Measurements from ENCODE around the gene ANO10. TPM values are rescaled to one million over a fixed set of nuclear protein-coding genes. Genes with fewer than 3 reads are reported as not detected.

ANO10 gene
- total RNA-seq, 1 experiment from 2014 or later = 32.6 TPM

DNA sequence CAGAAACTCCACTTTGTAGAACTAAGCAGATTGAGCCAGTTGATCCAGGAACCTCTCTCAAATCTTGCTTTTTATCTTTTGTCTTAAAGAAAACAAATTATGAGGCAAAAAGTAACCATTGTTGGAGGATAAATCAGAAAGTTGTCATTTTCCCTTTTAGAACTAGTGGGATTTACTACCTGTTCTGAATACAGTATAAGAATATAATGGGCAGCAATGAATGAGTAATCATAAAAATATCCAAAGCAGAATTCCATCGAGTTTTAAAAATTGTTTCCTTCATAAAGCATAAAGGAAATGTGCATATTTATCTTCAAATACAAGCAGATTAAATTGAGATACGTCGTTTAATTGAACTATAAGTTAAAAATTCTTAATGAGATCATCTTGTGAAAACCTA is 15.9 kb upstream of the ANO10 start:
- no peaks in the 10 kb centered on the region for H4K20me1 ChIP-seq (ENCODE audit: insufficient read depth)
- intact Hi-C loops (cut with micrococcal nuclease; ENCODE audit: unreplicated experiment) = loop anchor here (1.0 to 10.0 kb wide), 6 partner anchors 53 to 561 kb away; partner anchors contain the start of gene ABHD5
- no peaks in the 10 kb centered on the region for H3K9me3 ChIP-seq (ENCODE audit: insufficient read depth, low read depth)
- no peaks in the 10 kb centered on the region for H3K79me2 ChIP-seq (ENCODE audit: low read depth)
- no peak for DNase-seq
- no TSS peak for BruUV-seq (replicated peaks)
- H3K27ac ChIP-seq = peak overlapping the region; percentile 78; the same call in 1 of the 2 replicates
- ChIA-PET CTCF (no interaction called here), POLR2A (ENCODE audit: unreplicated experiment) (no interaction called here)
- no peak for TF ChIP-seq EZH2 (IDR thresholded peaks at IDR 0.05; ENCODE audit: low read depth)
- TF ChIP-seq, protein P1, sequence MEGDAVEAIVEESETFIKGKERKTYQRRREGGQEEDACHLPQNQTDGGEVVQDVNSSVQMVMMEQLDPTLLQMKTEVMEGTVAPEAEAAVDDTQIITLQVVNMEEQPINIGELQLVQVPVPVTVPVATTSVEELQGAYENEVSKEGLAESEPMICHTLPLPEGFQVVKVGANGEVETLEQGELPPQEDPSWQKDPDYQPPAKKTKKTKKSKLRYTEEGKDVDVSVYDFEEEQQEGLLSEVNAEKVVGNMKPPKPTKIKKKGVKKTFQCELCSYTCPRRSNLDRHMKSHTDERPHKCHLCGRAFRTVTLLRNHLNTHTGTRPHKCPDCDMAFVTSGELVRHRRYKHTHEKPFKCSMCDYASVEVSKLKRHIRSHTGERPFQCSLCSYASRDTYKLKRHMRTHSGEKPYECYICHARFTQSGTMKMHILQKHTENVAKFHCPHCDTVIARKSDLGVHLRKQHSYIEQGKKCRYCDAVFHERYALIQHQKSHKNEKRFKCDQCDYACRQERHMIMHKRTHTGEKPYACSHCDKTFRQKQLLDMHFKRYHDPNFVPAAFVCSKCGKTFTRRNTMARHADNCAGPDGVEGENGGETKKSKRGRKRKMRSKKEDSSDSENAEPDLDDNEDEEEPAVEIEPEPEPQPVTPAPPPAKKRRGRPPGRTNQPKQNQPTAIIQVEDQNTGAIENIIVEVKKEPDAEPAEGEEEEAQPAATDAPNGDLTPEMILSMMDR (conservative IDR thresholded peaks at IDR 0.05) = no peak
- H2AFZ ChIP-seq = no peak overlapping the region
- H3K36me3 ChIP-seq (ENCODE audit: low read depth) = no peaks in the 10 kb centered on the region
- no peak overlapping the region for H3K4me3 ChIP-seq
- H3K9me2 ChIP-seq (ENCODE audit: insufficient read depth) = no peaks in the 10 kb centered on the region
- peaks cover 31% of the 10 kb centered on the region for H3K4me1 ChIP-seq (replicated peaks; ENCODE audit: insufficient read depth)
- H3K27me3 ChIP-seq (ENCODE audit: insufficient read depth, low read depth) = no peaks in the 10 kb centered on the region
- H3F3A ChIP-seq (ENCODE audit: insufficient read depth, low read depth) = peaks cover 25% of the 10 kb centered on the region
- H3K4me2 ChIP-seq = peak overlapping the region; percentile 65; the same call in 1 of the 2 replicates

DNA sequence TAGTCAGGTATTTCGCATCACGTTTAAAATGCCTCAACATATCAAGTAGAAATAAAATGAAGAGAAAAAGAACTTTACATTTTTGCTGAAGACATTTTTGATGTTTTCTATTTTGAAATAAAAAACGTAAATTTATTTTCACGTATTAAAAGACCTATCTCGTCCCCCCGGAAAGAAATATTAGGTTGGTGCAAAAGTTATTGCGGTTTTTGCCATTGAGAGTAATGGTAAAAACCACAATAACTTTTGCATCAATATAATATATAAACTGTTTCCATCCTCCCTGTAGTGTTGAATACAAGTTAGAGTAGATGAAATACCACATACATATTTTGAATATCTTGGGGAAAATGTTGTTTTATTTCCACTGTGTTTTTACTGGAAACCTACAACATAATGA is 11.2 kb upstream of the ANO10 start:
- peak overlapping the region; percentile 74 for H3K27ac ChIP-seq
- CTCF ChIA-PET = interaction anchor here (0.7 kb wide), 1 partner anchor 11 kb away, joined by 3 read pairs; no protein-coding TSS in a partner anchor
- BruUV-seq (replicated peaks) = no TSS peak

GRCh38 chr3:43632269-43632733 is 10.5 kb upstream of the ANO10 start:
- H3K27ac ChIP-seq = peak overlapping the region; percentile 74
- POLR2A ChIA-PET (ENCODE audit: unreplicated experiment) = interaction anchor here (0.6 to 0.7 kb wide), 2 partner anchors 10 to 574 kb away, joined by 4 to 5 read pairs; partner anchors contain the start of gene ANO10
- intact Hi-C loops (cut with micrococcal nuclease; ENCODE audit: unreplicated experiment) = loop anchor here (10.0 kb wide), 2 partner anchors 242 to 362 kb away; no protein-coding TSS in a partner anchor

More for the DNA sequence above, 11.2 kb upstream of the ANO10 start:
- no peak overlapping the region for H2AFZ ChIP-seq
- no peaks in the 10 kb centered on the region for H3K36me3 ChIP-seq (ENCODE audit: low read depth)
- no peak for DNase-seq
- intact Hi-C loops (cut with micrococcal nuclease; ENCODE audit: unreplicated experiment) = loop anchor here (10.0 kb wide), 2 partner anchors 242 to 362 kb away; no protein-coding TSS in a partner anchor
- H3K4me2 ChIP-seq = no peak overlapping the region
- TF ChIP-seq, protein P1 (conservative IDR thresholded peaks at IDR 0.05) = no peak
- no peak for TF ChIP-seq EZH2 (IDR thresholded peaks at IDR 0.05; ENCODE audit: low read depth)
- H3K27me3 ChIP-seq (ENCODE audit: insufficient read depth, low read depth) = no peaks in the 10 kb centered on the region
- POLR2A ChIA-PET (ENCODE audit: unreplicated experiment) = no interaction called here
- H3K79me2 ChIP-seq (ENCODE audit: low read depth) = no peaks in the 10 kb centered on the region
- H3F3A ChIP-seq (ENCODE audit: insufficient read depth, low read depth) = peaks cover 20% of the 10 kb centered on the region
- no peaks in the 10 kb centered on the region for H3K9me3 ChIP-seq (ENCODE audit: insufficient read depth, low read depth)
- H4K20me1 ChIP-seq (ENCODE audit: insufficient read depth) = no peaks in the 10 kb centered on the region
- no peak overlapping the region for H3K4me3 ChIP-seq
- H3K9me2 ChIP-seq (ENCODE audit: insufficient read depth) = no peaks in the 10 kb centered on the region
- H3K4me1 ChIP-seq (replicated peaks; ENCODE audit: insufficient read depth) = peaks cover 23% of the 10 kb centered on the region

More at GRCh38 chr3:43632269-43632733, 10.5 kb upstream of the ANO10 start:
- H3K4me2 ChIP-seq = peak overlapping the region; percentile 40
- H3K9me2 ChIP-seq (ENCODE audit: insufficient read depth) = no peaks in the 10 kb centered on the region
- H3K36me3 ChIP-seq (ENCODE audit: low read depth) = no peaks in the 10 kb centered on the region
- H3K4me1 ChIP-seq (replicated peaks; ENCODE audit: insufficient read depth) = peaks cover 21% of the 10 kb centered on the region
- H3K9me3 ChIP-seq (ENCODE audit: insufficient read depth, low read depth) = no peaks in the 10 kb centered on the region
- H3K79me2 ChIP-seq (ENCODE audit: low read depth) = no peaks in the 10 kb centered on the region
- no TSS peak for BruUV-seq (replicated peaks)
- no peak overlapping the region for H3K4me3 ChIP-seq
- CTCF ChIA-PET = interaction anchor here (0.7 kb wide), 1 partner anchor 10 kb away, joined by 3 read pairs; no protein-coding TSS in a partner anchor
- peaks cover 20% of the 10 kb centered on the region for H3F3A ChIP-seq (ENCODE audit: insufficient read depth, low read depth)
- TF ChIP-seq EZH2 (IDR thresholded peaks at IDR 0.05; ENCODE audit: low read depth) = no peak
- TF ChIP-seq, protein P1 (conservative IDR thresholded peaks at IDR 0.05) = no peak
- peak; percentile 47 to 83 for DNase-seq
- H4K20me1 ChIP-seq (ENCODE audit: insufficient read depth) = no peaks in the 10 kb centered on the region
- peak overlapping the region; percentile 66; the same call in 1 of the 2 replicates for H2AFZ ChIP-seq
- no peaks in the 10 kb centered on the region for H3K27me3 ChIP-seq (ENCODE audit: insufficient read depth, low read depth)

All from PC-9 (cell line).